ENCODE data around the gene AQP12A. TPM values are rescaled to one million over a fixed set of nuclear protein-coding genes. Genes with fewer than 3 reads are reported as not detected.

Gene AQP12A
- total and polyA plus RNA-seq, 2 experiments from 2014 or later = not detected

DNA sequence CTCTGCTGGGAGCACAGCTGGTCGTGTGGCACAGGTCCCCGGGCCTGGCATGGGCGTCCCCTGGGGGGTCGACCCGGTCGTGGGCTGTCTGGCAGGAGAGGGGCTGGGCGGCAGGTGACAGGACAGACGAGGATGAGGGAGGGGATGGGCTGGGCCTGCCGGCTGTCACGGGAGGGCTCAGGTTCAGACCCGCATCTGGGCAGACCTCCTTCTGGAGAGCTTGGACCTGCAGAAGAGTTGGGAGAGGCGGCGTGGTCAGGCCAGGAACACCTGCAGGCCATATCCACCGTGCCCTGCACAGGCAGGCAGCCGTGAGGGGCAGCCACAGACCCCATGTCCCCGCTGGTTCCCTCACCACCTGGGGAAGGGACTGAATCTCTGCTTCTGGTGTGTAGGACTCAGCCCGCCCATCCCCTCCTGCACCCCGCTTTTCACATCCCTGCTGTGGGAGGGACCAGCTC, 25.5 kb downstream of the AQP12A start (continued):
- TF ChIP-seq, protein P1, sequence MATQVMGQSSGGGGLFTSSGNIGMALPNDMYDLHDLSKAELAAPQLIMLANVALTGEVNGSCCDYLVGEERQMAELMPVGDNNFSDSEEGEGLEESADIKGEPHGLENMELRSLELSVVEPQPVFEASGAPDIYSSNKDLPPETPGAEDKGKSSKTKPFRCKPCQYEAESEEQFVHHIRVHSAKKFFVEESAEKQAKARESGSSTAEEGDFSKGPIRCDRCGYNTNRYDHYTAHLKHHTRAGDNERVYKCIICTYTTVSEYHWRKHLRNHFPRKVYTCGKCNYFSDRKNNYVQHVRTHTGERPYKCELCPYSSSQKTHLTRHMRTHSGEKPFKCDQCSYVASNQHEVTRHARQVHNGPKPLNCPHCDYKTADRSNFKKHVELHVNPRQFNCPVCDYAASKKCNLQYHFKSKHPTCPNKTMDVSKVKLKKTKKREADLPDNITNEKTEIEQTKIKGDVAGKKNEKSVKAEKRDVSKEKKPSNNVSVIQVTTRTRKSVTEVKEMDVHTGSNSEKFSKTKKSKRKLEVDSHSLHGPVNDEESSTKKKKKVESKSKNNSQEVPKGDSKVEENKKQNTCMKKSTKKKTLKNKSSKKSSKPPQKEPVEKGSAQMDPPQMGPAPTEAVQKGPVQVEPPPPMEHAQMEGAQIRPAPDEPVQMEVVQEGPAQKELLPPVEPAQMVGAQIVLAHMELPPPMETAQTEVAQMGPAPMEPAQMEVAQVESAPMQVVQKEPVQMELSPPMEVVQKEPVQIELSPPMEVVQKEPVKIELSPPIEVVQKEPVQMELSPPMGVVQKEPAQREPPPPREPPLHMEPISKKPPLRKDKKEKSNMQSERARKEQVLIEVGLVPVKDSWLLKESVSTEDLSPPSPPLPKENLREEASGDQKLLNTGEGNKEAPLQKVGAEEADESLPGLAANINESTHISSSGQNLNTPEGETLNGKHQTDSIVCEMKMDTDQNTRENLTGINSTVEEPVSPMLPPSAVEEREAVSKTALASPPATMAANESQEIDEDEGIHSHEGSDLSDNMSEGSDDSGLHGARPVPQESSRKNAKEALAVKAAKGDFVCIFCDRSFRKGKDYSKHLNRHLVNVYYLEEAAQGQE (IDR thresholded peaks at IDR 0.05; ENCODE audit: unreplicated experiment) = no peak
- no peak for TF ChIP-seq JUNB (IDR thresholded peaks at IDR 0.05; ENCODE audit: unreplicated experiment)

DNA sequence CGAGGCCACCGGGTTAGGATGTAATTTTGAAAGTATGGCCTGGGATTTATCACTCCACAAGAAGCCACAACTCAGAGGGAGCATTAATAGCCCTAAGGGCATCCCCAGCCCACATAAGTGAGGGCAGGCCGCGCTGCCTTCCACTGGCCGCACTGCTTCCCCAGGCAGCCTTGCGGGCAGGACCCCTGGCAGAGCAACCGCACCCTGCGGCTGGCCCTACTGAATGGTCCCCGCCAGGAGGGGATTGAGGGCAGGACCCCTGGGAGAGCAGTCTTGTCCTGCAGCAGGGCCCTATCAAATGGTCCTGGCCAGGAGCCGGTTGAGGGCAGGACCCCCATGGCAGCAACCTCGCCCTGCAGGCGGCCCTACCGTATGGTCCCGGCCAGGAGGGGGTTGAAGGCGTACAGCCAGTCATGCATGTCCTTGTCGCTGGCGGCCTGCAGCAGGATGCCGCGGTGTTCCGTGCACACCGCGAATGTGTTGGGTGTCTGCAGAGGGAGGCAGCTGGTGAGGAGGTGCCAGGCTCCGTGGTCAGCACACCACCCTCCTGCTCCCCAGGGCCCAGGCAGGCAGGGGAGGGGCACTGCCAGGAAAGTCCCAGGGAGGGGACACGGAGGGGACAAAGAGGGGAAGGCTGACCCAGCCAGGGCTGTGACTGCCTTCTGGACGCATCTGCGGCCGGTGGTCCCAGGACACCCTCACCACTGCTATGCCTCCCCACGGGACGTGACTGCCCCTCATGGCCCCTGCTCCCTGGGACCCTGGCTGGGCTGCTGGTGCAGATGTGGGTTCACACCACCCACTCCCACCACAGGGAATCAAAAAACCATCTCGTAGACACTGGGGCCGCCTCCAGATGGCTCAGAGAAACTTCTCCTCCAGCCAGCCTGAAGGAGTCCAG, 26.3 kb downstream of the AQP12A start:
- H3K27me3 Mint-ChIP-seq (ENCODE audit: insufficient read depth, low read depth, poor library complexity) = peaks cover 27% of the 10 kb centered on the region
- H3K4me3 Mint-ChIP-seq = no peak overlapping the region
- Histone ChIP-seq H3K36me3 (ENCODE audit: insufficient read depth) (no peaks in the 10 kb centered on the region), H3K27me3 (ENCODE audit: insufficient read depth) (no peaks in the 10 kb centered on the region), H4K20me1 (replicated peaks; ENCODE audit: insufficient read depth) (no peaks in the 10 kb centered on the region; the same call in 1 of the 2 replicates), H3K4me2 (no peak overlapping the region), H3K79me2 (replicated peaks; ENCODE audit: insufficient read depth) (no peaks in the 10 kb centered on the region), H3K27ac (ENCODE audit: low read depth) (no peak overlapping the region), H3K4me3 (no peak overlapping the region), H3F3A (replicated peaks; ENCODE audit: low read depth) (no peaks in the 10 kb centered on the region), H3K9me2 (ENCODE audit: insufficient read depth) (no peaks in the 10 kb centered on the region), H2AFZ (no peak overlapping the region), H3K4me1 (ENCODE audit: insufficient read depth) (no peaks in the 10 kb centered on the region)
- TF ChIP-seq, protein P2, sequence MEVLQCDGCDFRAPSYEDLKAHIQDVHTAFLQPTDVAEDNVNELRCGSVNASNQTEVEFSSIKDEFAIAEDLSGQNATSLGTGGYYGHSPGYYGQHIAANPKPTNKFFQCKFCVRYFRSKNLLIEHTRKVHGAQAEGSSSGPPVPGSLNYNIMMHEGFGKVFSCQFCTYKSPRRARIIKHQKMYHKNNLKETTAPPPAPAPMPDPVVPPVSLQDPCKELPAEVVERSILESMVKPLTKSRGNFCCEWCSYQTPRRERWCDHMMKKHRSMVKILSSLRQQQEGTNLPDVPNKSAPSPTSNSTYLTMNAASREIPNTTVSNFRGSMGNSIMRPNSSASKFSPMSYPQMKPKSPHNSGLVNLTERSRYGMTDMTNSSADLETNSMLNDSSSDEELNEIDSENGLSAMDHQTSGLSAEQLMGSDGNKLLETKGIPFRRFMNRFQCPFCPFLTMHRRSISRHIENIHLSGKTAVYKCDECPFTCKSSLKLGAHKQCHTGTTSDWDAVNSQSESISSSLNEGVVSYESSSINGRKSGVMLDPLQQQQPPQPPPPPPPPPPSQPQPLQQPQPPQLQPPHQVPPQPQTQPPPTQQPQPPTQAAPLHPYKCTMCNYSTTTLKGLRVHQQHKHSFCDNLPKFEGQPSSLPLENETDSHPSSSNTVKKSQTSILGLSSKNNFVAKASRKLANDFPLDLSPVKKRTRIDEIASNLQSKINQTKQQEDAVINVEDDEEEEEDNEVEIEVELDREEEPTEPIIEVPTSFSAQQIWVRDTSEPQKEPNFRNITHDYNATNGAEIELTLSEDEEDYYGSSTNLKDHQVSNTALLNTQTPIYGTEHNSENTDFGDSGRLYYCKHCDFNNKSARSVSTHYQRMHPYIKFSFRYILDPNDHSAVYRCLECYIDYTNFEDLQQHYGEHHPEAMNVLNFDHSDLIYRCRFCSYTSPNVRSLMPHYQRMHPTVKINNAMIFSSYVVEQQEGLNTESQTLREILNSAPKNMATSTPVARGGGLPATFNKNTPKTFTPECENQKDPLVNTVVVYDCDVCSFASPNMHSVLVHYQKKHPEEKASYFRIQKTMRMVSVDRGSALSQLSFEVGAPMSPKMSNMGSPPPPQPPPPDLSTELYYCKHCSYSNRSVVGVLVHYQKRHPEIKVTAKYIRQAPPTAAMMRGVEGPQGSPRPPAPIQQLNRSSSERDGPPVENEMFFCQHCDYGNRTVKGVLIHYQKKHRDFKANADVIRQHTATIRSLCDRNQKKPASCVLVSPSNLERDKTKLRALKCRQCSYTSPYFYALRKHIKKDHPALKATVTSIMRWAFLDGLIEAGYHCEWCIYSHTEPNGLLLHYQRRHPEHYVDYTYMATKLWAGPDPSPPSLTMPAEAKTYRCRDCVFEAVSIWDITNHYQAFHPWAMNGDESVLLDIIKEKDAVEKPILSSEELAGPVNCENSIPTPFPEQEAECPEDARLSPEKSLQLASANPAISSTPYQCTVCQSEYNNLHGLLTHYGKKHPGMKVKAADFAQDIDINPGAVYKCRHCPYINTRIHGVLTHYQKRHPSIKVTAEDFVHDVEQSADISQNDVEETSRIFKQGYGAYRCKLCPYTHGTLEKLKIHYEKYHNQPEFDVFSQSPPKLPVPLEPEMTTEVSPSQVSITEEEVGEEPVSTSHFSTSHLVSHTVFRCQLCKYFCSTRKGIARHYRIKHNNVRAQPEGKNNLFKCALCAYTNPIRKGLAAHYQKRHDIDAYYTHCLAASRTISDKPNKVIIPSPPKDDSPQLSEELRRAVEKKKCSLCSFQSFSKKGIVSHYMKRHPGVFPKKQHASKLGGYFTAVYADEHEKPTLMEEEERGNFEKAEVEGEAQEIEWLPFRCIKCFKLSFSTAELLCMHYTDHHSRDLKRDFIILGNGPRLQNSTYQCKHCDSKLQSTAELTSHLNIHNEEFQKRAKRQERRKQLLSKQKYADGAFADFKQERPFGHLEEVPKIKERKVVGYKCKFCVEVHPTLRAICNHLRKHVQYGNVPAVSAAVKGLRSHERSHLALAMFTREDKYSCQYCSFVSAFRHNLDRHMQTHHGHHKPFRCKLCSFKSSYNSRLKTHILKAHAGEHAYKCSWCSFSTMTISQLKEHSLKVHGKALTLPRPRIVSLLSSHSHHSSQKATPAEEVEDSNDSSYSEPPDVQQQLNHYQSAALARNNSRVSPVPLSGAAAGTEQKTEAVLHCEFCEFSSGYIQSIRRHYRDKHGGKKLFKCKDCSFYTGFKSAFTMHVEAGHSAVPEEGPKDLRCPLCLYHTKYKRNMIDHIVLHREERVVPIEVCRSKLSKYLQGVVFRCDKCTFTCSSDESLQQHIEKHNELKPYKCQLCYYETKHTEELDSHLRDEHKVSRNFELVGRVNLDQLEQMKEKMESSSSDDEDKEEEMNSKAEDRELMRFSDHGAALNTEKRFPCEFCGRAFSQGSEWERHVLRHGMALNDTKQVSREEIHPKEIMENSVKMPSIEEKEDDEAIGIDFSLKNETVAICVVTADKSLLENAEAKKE (CRISPR knock-in tag; IDR thresholded peaks at IDR 0.05) = no peak
- TF ChIP-seq CREB1 (CRISPR knock-in tag; IDR thresholded peaks at IDR 0.05; ENCODE audit: low read depth) = no peak
- TF ChIP-seq, protein P1 (IDR thresholded peaks at IDR 0.05; ENCODE audit: unreplicated experiment) = no peak
- TF ChIP-seq POLR2AphosphoS5 (IDR thresholded peaks at IDR 0.05; ENCODE audit: low read depth) = no peak
- DNase-seq (ENCODE audit: low spot score) (no peak), ATAC-seq (no peak)
- no peaks in the 10 kb centered on the region for H3K4me1 Mint-ChIP-seq
- H3K36me3 Mint-ChIP-seq (ENCODE audit: low read depth) = peaks cover 44% of the 10 kb centered on the region
- no peak overlapping the region for H3K27ac Mint-ChIP-seq
- H3K9me3 Mint-ChIP-seq = no peaks in the 10 kb centered on the region; the same call in 2 of the 3 replicates
